Glomerular endothelial cell (primary cell): ENCODE results near the gene GALNT11. TPM values are rescaled to one million over a fixed set of nuclear protein-coding genes. Genes with fewer than 3 reads are reported as not detected.
A peak's percentile ranks its signal among the peaks of the same experiment; 100 is the strongest.

ENCODE experiments used
- DNase-seq: peaks from one replicate; pipeline ENCODE4 v3.0.0-alpha.2; 2011; ENCODE audit warnings: low read depth, low spot score; ENCODE audit errors: extremely low read depth
- total RNA-seq: library from RNA; depleted of rRNA; stranded (reverse); fragments of >200 nt; gene quantifications from 2 replicates; pipeline ENCODE4 v1.2.3, GENCODE V29; 2015

Gene GALNT11
- total RNA-seq, 1 donor from 2014 or later = 52.6 TPM

DNA sequence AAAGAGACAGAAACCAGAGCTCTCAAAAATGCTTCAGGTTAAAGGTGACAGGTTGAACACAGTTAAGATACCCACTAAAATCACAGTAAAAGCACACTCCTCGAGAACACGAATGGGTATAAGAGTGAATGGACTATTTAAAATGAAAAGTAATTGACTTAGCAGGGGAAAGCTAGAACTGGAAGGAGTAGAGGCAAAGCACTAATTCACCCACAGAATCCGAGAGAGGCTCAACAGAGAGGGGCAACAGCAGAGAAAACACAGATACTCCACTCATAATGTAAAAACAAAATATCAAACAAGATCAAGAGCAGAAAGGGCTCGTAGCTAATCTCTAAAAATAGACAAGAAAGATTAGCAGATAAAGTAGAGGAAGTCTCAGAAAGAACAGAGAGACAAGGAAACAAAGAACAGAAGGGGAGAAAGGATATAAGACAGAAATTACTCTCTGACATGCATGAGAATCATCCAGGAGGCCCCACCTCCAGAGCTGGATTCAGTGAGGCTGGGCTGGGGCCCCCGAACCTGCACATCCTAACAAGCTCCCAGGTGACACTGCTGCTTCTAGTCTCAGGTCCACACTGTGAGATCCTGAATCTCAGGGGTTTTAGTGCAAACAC lies 117.6 kb downstream of the GALNT11 start:
- no peak for DNase-seq

DNA sequence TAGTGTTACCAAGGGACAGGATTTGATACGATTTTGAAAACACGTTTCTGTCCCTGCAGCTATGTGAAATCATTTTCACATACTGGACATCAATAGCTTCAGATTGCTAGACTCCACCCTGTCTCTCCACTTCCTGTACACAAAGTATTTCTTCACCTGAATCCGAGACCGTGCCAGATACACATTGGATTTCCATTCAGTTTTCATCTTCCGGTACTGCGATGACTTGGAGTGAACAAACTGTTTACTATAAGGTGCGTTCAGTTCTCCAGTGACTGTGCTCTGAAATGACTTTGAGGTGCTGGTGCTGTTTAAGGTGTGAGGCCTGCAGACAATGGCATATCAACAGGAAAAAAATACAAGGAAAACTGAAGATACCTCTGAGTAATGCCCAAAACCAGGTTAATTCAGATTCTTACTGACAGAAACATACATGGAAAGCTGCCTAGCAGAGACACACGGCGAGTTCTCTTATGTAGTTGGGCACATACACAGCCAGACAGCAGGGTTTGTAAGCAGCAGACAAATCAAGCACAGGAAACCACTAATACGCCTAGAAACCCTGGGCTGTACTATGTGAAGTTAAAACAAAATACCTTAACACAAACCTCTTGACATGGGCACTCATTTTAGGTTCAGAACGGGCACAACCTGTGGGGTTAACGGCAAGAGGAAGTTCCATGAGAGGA lies 119.2 kb downstream of the GALNT11 start:
- DNase-seq = no peak

DNA sequence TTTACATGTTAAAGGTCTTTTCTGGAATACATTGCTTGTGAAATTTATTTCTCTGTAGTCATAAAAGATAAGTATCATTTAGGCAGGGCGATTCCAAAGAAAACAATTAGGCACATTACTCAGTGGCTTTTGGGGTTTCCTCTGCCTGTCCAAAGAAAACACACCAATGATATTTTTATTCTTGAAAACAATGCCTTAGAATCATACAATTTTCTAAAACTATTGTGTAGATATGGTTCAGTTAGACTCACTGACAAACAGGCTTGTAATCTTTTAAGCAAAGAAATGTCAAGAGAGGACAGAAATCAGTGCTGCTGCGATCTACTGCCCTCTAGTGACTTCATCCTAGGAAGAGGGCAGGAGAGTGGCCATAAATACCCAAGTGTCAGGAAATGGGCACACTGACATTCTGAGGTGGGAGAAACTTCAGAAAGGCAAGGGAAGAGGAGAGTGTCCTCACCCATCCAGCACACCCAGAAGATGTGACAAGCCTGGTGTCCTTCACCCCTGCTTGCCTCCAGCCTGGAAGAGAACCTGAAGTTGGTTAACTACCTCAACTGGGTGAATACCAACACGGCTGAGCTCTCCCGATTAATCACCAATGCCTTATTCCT lies 120.5 kb downstream of the GALNT11 start:
- peak; percentile 60 for DNase-seq

DNA sequence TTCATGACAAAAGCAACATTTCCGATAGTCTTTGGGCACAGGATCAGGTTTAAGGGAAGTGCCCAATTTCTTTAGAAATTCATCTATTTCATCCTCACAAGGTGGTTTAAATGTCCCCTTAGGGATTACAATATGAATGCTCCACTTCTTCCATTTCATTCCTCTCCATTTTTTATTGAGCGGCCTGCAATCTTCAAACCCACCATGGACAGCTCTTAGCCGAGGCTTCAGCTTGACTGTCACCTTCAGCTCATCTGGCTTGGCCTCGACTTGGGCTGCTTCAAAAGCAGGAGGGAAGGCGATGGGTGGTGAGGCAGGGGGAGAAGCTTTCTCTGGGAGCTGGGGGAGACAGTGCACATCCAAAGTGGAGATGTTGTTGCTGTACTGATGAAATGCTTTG lies 123.2 kb downstream of the GALNT11 start:
- no peak for DNase-seq

DNA sequence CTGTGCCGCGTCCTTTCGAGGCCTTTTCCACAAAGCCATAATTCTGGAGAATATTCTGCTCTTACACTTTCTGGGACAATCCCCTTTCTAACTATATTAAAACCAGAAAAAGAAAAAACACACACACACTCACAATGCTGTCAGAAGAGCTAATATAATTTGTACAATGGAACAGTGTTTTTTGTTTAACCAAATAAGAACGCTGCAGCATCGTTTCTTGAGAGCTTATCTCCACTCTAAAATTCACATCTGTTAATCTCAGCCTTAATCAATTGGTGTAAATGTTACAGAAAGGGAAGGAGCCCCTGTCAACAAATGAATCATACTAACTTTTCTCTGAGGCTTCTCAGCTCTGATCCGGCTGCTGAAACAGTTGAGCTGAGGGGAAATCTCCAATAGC lies 123.9 kb downstream of the GALNT11 start:
- no peak for DNase-seq

DNA sequence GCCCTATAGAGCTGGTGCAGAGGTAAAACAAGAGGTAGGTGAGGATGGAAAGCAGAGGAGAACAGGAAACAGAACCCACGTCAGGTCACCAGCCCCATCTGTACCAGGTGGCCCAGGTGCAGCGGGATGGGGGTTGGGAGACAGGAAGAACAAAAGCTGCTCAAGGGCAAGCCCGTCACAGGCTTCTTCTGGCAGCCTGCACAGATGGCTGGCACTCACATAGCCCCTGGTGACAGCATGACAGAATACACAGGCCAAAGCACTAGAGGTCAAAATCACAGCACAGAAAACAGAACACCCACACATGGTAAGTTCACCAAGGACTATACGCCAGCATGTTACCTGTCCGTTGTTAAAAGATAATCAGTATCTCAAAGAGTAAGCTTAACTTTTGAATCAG lies 126.8 kb downstream of the GALNT11 start:
- DNase-seq = no peak

DNA sequence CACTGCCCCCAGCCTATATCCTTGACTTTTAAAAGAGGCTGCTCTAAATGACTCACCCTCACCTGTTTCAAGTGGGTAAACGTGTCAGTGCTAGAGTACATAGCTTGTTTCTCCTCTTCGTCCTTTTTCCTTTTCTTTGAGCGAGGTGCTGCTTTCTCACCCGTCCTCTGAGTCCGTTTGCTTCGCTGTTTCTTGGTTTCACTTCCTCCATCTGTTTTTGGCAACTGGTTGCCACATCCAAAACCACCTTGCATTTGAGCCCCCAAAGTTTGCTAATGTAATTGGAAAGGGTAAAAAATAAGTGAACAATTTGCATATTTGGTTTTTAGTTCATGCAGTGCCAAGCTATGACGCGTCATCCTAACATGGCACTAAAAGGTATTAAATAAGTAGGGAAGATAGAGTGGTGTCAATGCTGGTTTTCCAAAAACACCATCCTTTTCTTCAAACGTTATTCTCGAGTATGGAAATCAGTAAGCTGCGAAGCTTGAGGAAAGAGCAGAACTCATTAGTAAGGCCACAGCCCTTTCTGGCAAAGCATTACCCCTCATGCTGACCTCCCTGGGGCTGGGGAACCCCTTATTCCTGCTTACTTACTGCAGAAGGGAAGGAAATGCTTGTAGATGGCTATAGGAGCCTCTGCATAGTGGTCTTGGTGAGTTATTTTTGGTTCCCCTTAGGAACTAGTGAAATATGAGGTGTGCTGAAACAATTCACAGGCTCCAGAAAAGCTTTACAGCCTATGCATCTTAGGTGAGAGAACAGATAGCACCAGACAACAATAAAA lies 133.5 kb downstream of the GALNT11 start:
- no peak for DNase-seq

DNA sequence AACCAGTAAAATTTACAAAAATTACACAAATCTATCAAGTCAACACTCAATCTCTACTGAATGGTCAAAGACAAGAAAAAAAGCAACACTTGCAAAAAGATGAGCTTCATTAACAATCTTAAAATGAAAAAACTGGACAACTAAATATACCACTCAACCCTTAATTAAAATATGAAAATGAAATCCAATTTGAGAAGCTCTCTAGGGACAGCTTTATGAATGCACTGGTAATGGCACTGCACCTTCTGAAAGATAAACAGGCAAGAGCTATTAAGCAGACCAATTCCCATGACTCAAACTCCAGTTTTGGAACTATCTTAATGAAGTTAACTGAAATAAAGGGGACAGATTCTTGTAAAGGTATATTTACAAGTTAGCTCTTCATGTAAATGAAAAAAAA lies 135.7 kb downstream of the GALNT11 start:
- DNase-seq = no peak

DNA sequence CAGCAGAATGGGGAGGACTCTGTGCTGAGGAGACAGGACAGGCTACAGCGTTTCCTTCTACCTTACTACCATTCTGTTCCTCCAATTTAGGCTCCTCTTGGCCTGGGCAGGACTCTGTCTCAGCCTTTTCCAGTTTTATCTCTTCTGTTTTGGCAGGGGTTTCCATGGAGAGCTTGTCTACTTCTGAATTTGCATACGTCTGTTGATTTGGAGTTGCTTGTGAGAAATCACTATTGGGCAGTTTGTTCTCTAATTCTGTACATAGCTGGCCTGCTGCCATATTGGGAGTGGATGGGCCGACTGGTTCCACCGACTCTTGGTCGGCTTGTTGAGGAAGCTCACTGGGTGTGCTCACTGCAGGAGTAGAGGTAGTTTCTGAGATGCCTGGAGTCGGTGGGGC lies 136.8 kb downstream of the GALNT11 start:
- no peak for DNase-seq

Other genes starting within 250 kb of the GALNT11 start
- gene PRKAG2, start 148.6 kb upstream of the GALNT11 start, total RNA-seq = 25.4 and 36.3 TPM in 2 replicates
- not detected in 2 replicates for gene GALNTL5, start 69.2 kb upstream of the GALNT11 start, total RNA-seq